GM12873 (cell line): ENCODE results near the gene MIOS.
A peak's percentile ranks its signal among the peaks of the same experiment; 100 is the strongest.

Experiments used
- CTCF ChIP-seq: IDR thresholded peaks from 2 replicates; pipeline ENCODE4 v1.5.1; 2012; ENCODE audit warnings: low read depth, mild to moderate bottlenecking, moderate library complexity, low read length, control low read depth; ENCODE audit not compliant: insufficient read depth; ENCODE audit errors: missing control alignments

Gene MIOS

GRCh38 chr7:7650682-7651206, 84.1 kb downstream of the MIOS start:
- no peak for TF ChIP-seq CTCF

- no peak for TF ChIP-seq CTCF
Measured at GRCh38 chr7:7651479-7651878, 84.8 kb downstream of the MIOS start.

- no peak for TF ChIP-seq CTCF
Measured at GRCh38 chr7:7652798-7653540, 86.3 kb downstream of the MIOS start.

GRCh38 chr7:7653593-7654187, 87.0 kb downstream of the MIOS start:
- peak; percentile 71 for TF ChIP-seq CTCF

GRCh38 chr7:7654964-7655715, 88.5 kb downstream of the MIOS start:
- TF ChIP-seq CTCF: no peak
